ENCODE measurements around the gene SQOR.

Gene SQOR

GRCh38 chr15:45670091-45670490, 35.3 kb downstream of the SQOR start:
- no peaks in the 10 kb centered on the region for H3K36me3 ChIP-seq (ENCODE audit: insufficient read depth, low read length)
- H3K9ac ChIP-seq (ENCODE audit: insufficient read length) = peak overlapping the region; percentile 42
- peak overlapping the region; percentile 90 for H3K27ac ChIP-seq
- no peak for TF ChIP-seq FOXP2 (optimal IDR thresholded peaks at IDR 0.05; ENCODE audit: control extremely low read depth, extremely low read length, insufficient read depth)
- TF ChIP-seq POLR2AphosphoS5 (IDR thresholded peaks at IDR 0.05; ENCODE audit: borderline replicate concordance, low read depth, low read length) = no peak
- TF ChIP-seq EZH2 (IDR thresholded peaks at IDR 0.05) = no peak
- peak overlapping the region; percentile 50 for H3K4me3 ChIP-seq
- DNase-seq (ENCODE audit: low read depth, low spot score) = peak; percentile 6
- no peaks in the 10 kb centered on the region for H3K9me3 ChIP-seq (ENCODE audit: low read depth, low read length)

DNA sequence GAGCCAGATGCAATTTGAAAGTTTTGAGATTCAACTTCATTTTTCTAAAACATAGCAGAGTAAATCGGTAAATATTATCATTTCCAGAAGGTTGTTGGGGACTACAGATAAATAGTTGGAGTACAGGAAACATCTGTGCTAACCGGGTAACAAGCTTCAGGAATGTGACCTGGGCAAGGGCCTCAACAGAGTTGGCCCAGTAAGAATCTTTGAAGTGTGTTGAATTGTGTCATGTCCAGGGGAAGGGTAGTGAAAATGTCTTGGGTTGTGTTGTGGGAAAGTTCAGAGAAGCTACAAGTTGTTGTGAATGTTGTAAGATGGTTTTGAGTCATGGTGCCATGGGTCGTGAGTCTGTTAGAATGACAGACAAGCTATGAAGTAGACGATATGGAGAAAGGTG, 35.7 kb downstream of the SQOR start:
- Histone ChIP-seq H3K9ac (ENCODE audit: insufficient read length) (no peak overlapping the region), H3K4me3 (peak overlapping the region; percentile 50; the same call in 1 of the 2 replicates), H3K36me3 (ENCODE audit: insufficient read depth, low read length) (no peaks in the 10 kb centered on the region), H3K27ac (peak overlapping the region; percentile 90; the same call in 1 of the 2 replicates), H3K9me3 (ENCODE audit: low read depth, low read length) (no peaks in the 10 kb centered on the region)
- no peak for TF ChIP-seq FOXP2 (optimal IDR thresholded peaks at IDR 0.05; ENCODE audit: control extremely low read depth, extremely low read length, insufficient read depth)
- no peak for TF ChIP-seq POLR2AphosphoS5 (IDR thresholded peaks at IDR 0.05; ENCODE audit: borderline replicate concordance, low read depth, low read length)
- no peak for TF ChIP-seq EZH2 (IDR thresholded peaks at IDR 0.05)
- no peak for DNase-seq (ENCODE audit: low read depth, low spot score)

DNA sequence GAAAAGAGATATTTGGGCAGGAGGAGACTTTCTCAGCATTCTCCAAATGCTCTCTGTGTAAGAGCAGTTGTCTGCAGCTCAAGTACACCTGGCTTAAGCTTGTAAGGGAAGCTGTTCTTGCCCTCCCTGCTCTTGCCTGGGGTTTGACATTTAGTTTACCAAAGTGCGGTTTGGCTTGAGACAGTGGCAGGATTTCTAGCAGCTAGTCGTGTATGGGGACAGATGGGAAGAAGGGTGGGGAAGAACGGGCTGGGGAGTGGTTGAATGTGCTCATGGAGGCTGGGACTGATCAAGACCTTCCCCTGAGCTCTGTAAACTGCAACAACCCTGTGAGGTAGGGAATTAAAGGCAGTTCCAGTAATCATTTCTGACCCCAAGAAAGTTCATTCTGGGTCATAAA, 39.8 kb downstream of the SQOR start:
- TF ChIP-seq POLR2AphosphoS5 (IDR thresholded peaks at IDR 0.05; ENCODE audit: borderline replicate concordance, low read depth, low read length) (no peak), EZH2 (IDR thresholded peaks at IDR 0.05) (no peak), FOXP2 (optimal IDR thresholded peaks at IDR 0.05; ENCODE audit: control extremely low read depth, extremely low read length, insufficient read depth) (no peak)
- DNase-seq (ENCODE audit: low read depth, low spot score) = no peak
- no peak overlapping the region for H3K9ac ChIP-seq (ENCODE audit: insufficient read length)
- H3K9me3 ChIP-seq (ENCODE audit: low read depth, low read length) = no peaks in the 10 kb centered on the region
- no peak overlapping the region for H3K4me3 ChIP-seq
- no peaks in the 10 kb centered on the region for H3K36me3 ChIP-seq (ENCODE audit: insufficient read depth, low read length)
- H3K27ac ChIP-seq = no peak overlapping the region

- Histone ChIP-seq H3K27ac (no peak overlapping the region), H3K9me3 (ENCODE audit: low read depth, low read length) (no peaks in the 10 kb centered on the region), H3K4me3 (no peak overlapping the region), H3K9ac (ENCODE audit: insufficient read length) (no peak overlapping the region), H3K36me3 (ENCODE audit: insufficient read depth, low read length) (no peaks in the 10 kb centered on the region)
- no peak for DNase-seq (ENCODE audit: low read depth, low spot score)
- TF ChIP-seq POLR2AphosphoS5 (IDR thresholded peaks at IDR 0.05; ENCODE audit: borderline replicate concordance, low read depth, low read length) (no peak), EZH2 (IDR thresholded peaks at IDR 0.05) (no peak), FOXP2 (optimal IDR thresholded peaks at IDR 0.05; ENCODE audit: control extremely low read depth, extremely low read length, insufficient read depth) (no peak)
These were observed 43.0 kb downstream of the SQOR start for GRCh38 chr15:45677797-45678196.

DNA sequence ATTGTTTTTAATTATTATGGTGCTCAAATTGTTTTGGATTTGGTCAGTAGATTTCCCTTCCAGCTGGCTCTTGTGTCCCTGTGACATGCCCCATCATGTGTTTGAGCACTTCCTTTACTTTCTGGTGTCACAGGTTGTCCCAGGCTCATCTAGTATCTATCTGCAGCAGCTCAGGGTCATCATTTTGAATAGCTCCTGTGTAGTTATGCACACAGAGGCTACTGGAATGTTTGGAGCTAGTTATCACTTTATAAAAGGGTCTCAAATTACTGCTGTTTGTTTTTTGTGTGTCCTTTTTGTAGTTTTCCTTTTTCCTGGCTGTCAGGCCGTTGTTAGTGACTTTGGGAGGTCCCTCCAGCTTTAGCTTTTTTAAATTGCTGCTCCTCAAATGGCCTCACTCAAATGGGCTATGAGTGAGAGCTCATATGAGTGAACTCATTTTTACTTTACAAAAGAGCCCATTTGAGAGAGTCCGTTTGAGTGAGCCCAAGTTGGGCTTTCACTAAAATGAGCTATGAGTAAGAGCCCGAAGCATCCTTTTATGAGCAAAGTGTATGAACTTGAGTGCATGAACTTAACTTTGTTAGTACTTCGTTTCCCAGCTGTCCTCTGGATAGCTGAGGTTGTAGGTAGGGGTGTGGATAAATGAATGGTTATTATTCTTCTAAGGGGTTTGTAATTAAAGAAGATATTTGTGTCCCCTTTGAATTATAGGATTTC, 43.8 kb downstream of the SQOR start:
- H3K9me3 ChIP-seq (ENCODE audit: low read depth, low read length) = no peaks in the 10 kb centered on the region
- H3K9ac ChIP-seq (ENCODE audit: insufficient read length) = no peak overlapping the region
- no peak overlapping the region for H3K27ac ChIP-seq
- no peak overlapping the region for H3K4me3 ChIP-seq
- TF ChIP-seq FOXP2 (optimal IDR thresholded peaks at IDR 0.05; ENCODE audit: control extremely low read depth, extremely low read length, insufficient read depth) (no peak), POLR2AphosphoS5 (IDR thresholded peaks at IDR 0.05; ENCODE audit: borderline replicate concordance, low read depth, low read length) (no peak), EZH2 (IDR thresholded peaks at IDR 0.05) (no peak)
- no peak for DNase-seq (ENCODE audit: low read depth, low spot score)
- no peaks in the 10 kb centered on the region for H3K36me3 ChIP-seq (ENCODE audit: insufficient read depth, low read length)

GRCh38 chr15:45684533-45684932, 49.7 kb downstream of the SQOR start:
- H3K9ac ChIP-seq (ENCODE audit: insufficient read length) = no peak overlapping the region
- H3K27ac ChIP-seq = no peak overlapping the region
- H3K36me3 ChIP-seq (ENCODE audit: insufficient read depth, low read length) = no peaks in the 10 kb centered on the region
- H3K4me3 ChIP-seq = no peak overlapping the region
- TF ChIP-seq EZH2 (IDR thresholded peaks at IDR 0.05) = no peak
- TF ChIP-seq FOXP2 (optimal IDR thresholded peaks at IDR 0.05; ENCODE audit: control extremely low read depth, extremely low read length, insufficient read depth) = no peak
- no peak for TF ChIP-seq POLR2AphosphoS5 (IDR thresholded peaks at IDR 0.05; ENCODE audit: borderline replicate concordance, low read depth, low read length)
- DNase-seq (ENCODE audit: low read depth, low spot score) = no peak
- no peaks in the 10 kb centered on the region for H3K9me3 ChIP-seq (ENCODE audit: low read depth, low read length)

- no peak for DNase-seq (ENCODE audit: low read depth, low spot score)
- H3K9me3 ChIP-seq (ENCODE audit: low read depth, low read length) = no peaks in the 10 kb centered on the region
These were observed 54.8 kb downstream of the SQOR start for GRCh38 chr15:45689616-45690015.

GRCh38 chr15:45690581-45691260, 55.9 kb downstream of the SQOR start:
- H3K27ac ChIP-seq = no peak overlapping the region
- no peaks in the 10 kb centered on the region for H3K36me3 ChIP-seq (ENCODE audit: insufficient read depth, low read length)
- no peaks in the 10 kb centered on the region for H3K9me3 ChIP-seq (ENCODE audit: low read depth, low read length)
- TF ChIP-seq EZH2 (IDR thresholded peaks at IDR 0.05) (no peak), POLR2AphosphoS5 (IDR thresholded peaks at IDR 0.05; ENCODE audit: borderline replicate concordance, low read depth, low read length) (no peak), FOXP2 (optimal IDR thresholded peaks at IDR 0.05; ENCODE audit: control extremely low read depth, extremely low read length, insufficient read depth) (no peak)
- no peak overlapping the region for H3K9ac ChIP-seq (ENCODE audit: insufficient read length)
- DNase-seq (ENCODE audit: low read depth, low spot score) = no peak
- H3K4me3 ChIP-seq = no peak overlapping the region

More at GRCh38 chr15:45689616-45690015, 54.8 kb downstream of the SQOR start:
- Histone ChIP-seq H3K9ac (ENCODE audit: insufficient read length) (no peak overlapping the region), H3K4me3 (no peak overlapping the region), H3K36me3 (ENCODE audit: insufficient read depth, low read length) (no peaks in the 10 kb centered on the region), H3K27ac (no peak overlapping the region)
- TF ChIP-seq EZH2 (IDR thresholded peaks at IDR 0.05) (no peak), FOXP2 (optimal IDR thresholded peaks at IDR 0.05; ENCODE audit: control extremely low read depth, extremely low read length, insufficient read depth) (no peak), POLR2AphosphoS5 (IDR thresholded peaks at IDR 0.05; ENCODE audit: borderline replicate concordance, low read depth, low read length) (no peak)

All from SK-N-MC (cell line).